DOHH2 (cell line): Measurements from ENCODE around the gene FREM1.

Experiments used
- CTCF ChIP-seq: fragments of 200-600 bp; sonication (generic); IDR thresholded peaks from one replicate; pipeline ENCODE4 v1.5.1; 2014; ENCODE audit warnings: antibody characterized with exemption, mild to moderate bottlenecking, low read depth, low read length; ENCODE audit not compliant: poor library complexity, severe bottlenecking
- EZH2phosphoT487 ChIP-seq: fragments of 200-600 bp; sonication (generic); IDR thresholded peaks from 2 replicates; pipeline ENCODE4 v1.6.1; 2017; ENCODE audit warnings: borderline replicate concordance, mild to moderate bottlenecking, antibody characterized with exemption, low read length, moderate library complexity, mixed read lengths

GRCh38 chr9:14744768-14745167, 165.5 kb downstream of the FREM1 start:
- TF ChIP-seq CTCF (no peak), EZH2phosphoT487 (no peak)
